HCT116 (cell line): ENCODE measurements around the gene ASCL4.
"Not testable (repeated sequence)": the region's sequence is repeated elsewhere in the genome, so short reads cannot be mapped to it uniquely, and the experiment has no call there.

Experiments
- CEBPB ChIP-seq: IDR thresholded peaks from 2 replicates; pipeline ENCODE4 v1.6.1; 2012; ENCODE audit warnings: low read depth
- CTCF ChIP-seq, 3 experiments: fragments of 200-600 bp in 1 of 3; sonication (generic) in 1 of 3; IDR thresholded peaks in 2 of 3; conservative IDR thresholded peaks in 1 of 3; 2 replicates each; pipeline ENCODE4 v1.5.1; 2012 to 2017; ENCODE audit warnings: low read depth in 2 of 3, low read length in 2 of 3, antibody characterized with exemption in 1 of 3, borderline replicate concordance in 1 of 3, control low read depth in 1 of 3, mild to moderate bottlenecking in 1 of 3, mixed read lengths in 1 of 3, mixed run types in 1 of 3, moderate library complexity in 1 of 3; ENCODE audit not compliant: insufficient read depth in 1 of 3
- EZH2 ChIP-seq: fragments of 200-600 bp; sonication (generic); IDR thresholded peaks from 2 replicates; pipeline ENCODE4 v1.6.1; 2017; ENCODE audit warnings: antibody characterized with exemption, mixed run types
- EZH2phosphoT487 ChIP-seq: fragments of 200-600 bp; IDR thresholded peaks from 2 replicates; pipeline ENCODE4 v1.6.1; 2018; ENCODE audit warnings: antibody characterized with exemption, borderline replicate concordance
- JUND ChIP-seq: IDR thresholded peaks from 2 replicates; pipeline ENCODE4 v1.6.1; 2012
- MAX ChIP-seq: IDR thresholded peaks from 2 replicates; pipeline ENCODE4 v1.6.1; 2012
- POLR2A ChIP-seq: IDR thresholded peaks from 2 replicates; pipeline ENCODE4 v1.7.0; 2011; ENCODE audit warnings: borderline replicate concordance; ENCODE audit not compliant: insufficient read depth, insufficient read length; ENCODE audit errors: extremely low read depth
- POLR2AphosphoS5 ChIP-seq: IDR thresholded peaks from 2 replicates; pipeline ENCODE4 v1.6.1; 2011; ENCODE audit warnings: mild to moderate bottlenecking, low read depth, low read length, moderate library complexity
- RAD21 ChIP-seq: IDR thresholded peaks from 2 replicates; pipeline ENCODE4 v1.6.1; 2012; ENCODE audit warnings: low read depth, mild to moderate bottlenecking
- SIN3A ChIP-seq: IDR thresholded peaks from 2 replicates; pipeline ENCODE4 v1.6.1; 2012; ENCODE audit warnings: low read depth
- SP1 ChIP-seq: IDR thresholded peaks from 2 replicates; pipeline ENCODE4 v1.6.1; 2012; ENCODE audit warnings: low read depth
- TCF7L2 ChIP-seq: IDR thresholded peaks from 2 replicates; pipeline ENCODE4 v1.7.0; 2011; ENCODE audit warnings: borderline replicate concordance, inconsistent platforms; ENCODE audit not compliant: insufficient read depth, insufficient read length; ENCODE audit errors: extremely low read depth
- ZFX ChIP-seq: fragments of 450-650 bp; IDR thresholded peaks from 2 replicates; pipeline ENCODE4 v1.6.1; 2017
- ZNF274 ChIP-seq: fragments of 200-500 bp; sonication (Bioruptor generic); IDR thresholded peaks from 2 replicates; pipeline ENCODE4 v1.6.1; 2014; ENCODE audit warnings: mild to moderate bottlenecking, low read depth, low read length, inconsistent platforms

- not testable (repeated sequence) for TF ChIP-seq ZNF274; CTCF (IDR thresholded peaks at IDR 0.05 in 2 of 3, conservative IDR thresholded peaks at IDR 0.05 in 1 of 3; ENCODE audit: borderline replicate concordance in 1 of 3, insufficient read depth in 1 of 3, low read depth in 2 of 3, low read length in 2 of 3); CEBPB; EZH2phosphoT487; EZH2; RAD21; MAX; POLR2AphosphoS5; ZFX; POLR2A; TCF7L2; JUND; SP1; SIN3A
These were observed 46.8 kb upstream of the ASCL4 start for GRCh38 chr12:107727742-107728141.
